ENCODE data around the gene BMPR1B. TPM values are rescaled to one million over a fixed set of nuclear protein-coding genes. Genes with fewer than 3 reads are reported as not detected.

Gene BMPR1B
- total RNA-seq, 2 donors from 2014 or later: not detected

GRCh38 chr4:94926936-94927335 lies 169.2 kb downstream of the BMPR1B start:
- no peaks in the 10 kb centered on the region for H3K4me1 Mint-ChIP-seq

GRCh38 chr4:94927696-94928095 lies 169.9 kb downstream of the BMPR1B start:
- no peaks in the 10 kb centered on the region for H3K9me3 Mint-ChIP-seq
- H3K27ac Mint-ChIP-seq: no peak overlapping the region
- H3K4me3 Mint-ChIP-seq: no peak overlapping the region
- no peaks in the 10 kb centered on the region for H3K4me1 Mint-ChIP-seq
- H3K36me3 Mint-ChIP-seq (ENCODE audit: low read depth): no peaks in the 10 kb centered on the region
- H3K27me3 Mint-ChIP-seq: no peaks in the 10 kb centered on the region
- ATAC-seq (replicated peaks): no peak

More at GRCh38 chr4:94926936-94927335, 169.2 kb downstream of the BMPR1B start:
- H3K27ac Mint-ChIP-seq: no peak overlapping the region
- no peak for ATAC-seq (replicated peaks)
- H3K36me3 Mint-ChIP-seq (ENCODE audit: low read depth): no peaks in the 10 kb centered on the region
- H3K9me3 Mint-ChIP-seq: no peaks in the 10 kb centered on the region
- no peak overlapping the region for H3K4me3 Mint-ChIP-seq
- no peaks in the 10 kb centered on the region for H3K27me3 Mint-ChIP-seq

GRCh38 chr4:94929696-94930095 lies 171.9 kb downstream of the BMPR1B start:
- Mint-ChIP-seq H3K4me1 (no peaks in the 10 kb centered on the region), H3K4me3 (no peak overlapping the region), H3K27ac (no peak overlapping the region), H3K27me3 (no peaks in the 10 kb centered on the region), H3K36me3 (ENCODE audit: low read depth) (no peaks in the 10 kb centered on the region), H3K9me3 (no peaks in the 10 kb centered on the region)
- ATAC-seq (replicated peaks): no peak

GRCh38 chr4:94931626-94932025 lies 173.9 kb downstream of the BMPR1B start:
- H3K4me1 Mint-ChIP-seq: no peaks in the 10 kb centered on the region
- no peaks in the 10 kb centered on the region for H3K9me3 Mint-ChIP-seq
- peaks cover under 1% of the 10 kb centered on the region for H3K27me3 Mint-ChIP-seq
- H3K4me3 Mint-ChIP-seq: no peak overlapping the region
- H3K36me3 Mint-ChIP-seq (ENCODE audit: low read depth): no peaks in the 10 kb centered on the region
- no peak for ATAC-seq (replicated peaks)
- no peak overlapping the region for H3K27ac Mint-ChIP-seq

GRCh38 chr4:94932366-94932765 lies 174.6 kb downstream of the BMPR1B start:
- Mint-ChIP-seq H3K36me3 (ENCODE audit: low read depth) (no peaks in the 10 kb centered on the region), H3K4me3 (no peak overlapping the region), H3K27me3 (peaks cover 8% of the 10 kb centered on the region), H3K27ac (no peak overlapping the region), H3K4me1 (no peaks in the 10 kb centered on the region), H3K9me3 (no peaks in the 10 kb centered on the region)
- ATAC-seq (replicated peaks): no peak

GRCh38 chr4:94933799-94934198 lies 176.0 kb downstream of the BMPR1B start:
- no peaks in the 10 kb centered on the region for H3K9me3 Mint-ChIP-seq
- no peaks in the 10 kb centered on the region for H3K36me3 Mint-ChIP-seq (ENCODE audit: low read depth)
- ATAC-seq (replicated peaks): no peak
- peaks cover 13% of the 10 kb centered on the region for H3K27me3 Mint-ChIP-seq
- H3K4me3 Mint-ChIP-seq: no peak overlapping the region
- no peaks in the 10 kb centered on the region for H3K4me1 Mint-ChIP-seq
- no peak overlapping the region for H3K27ac Mint-ChIP-seq

- H3K27me3 Mint-ChIP-seq: peaks cover 13% of the 10 kb centered on the region
- H3K9me3 Mint-ChIP-seq: no peaks in the 10 kb centered on the region
- no peak for ATAC-seq (replicated peaks)
- H3K27ac Mint-ChIP-seq: no peak overlapping the region
- no peak overlapping the region for H3K4me3 Mint-ChIP-seq
- no peaks in the 10 kb centered on the region for H3K36me3 Mint-ChIP-seq (ENCODE audit: low read depth)
- H3K4me1 Mint-ChIP-seq: no peaks in the 10 kb centered on the region
These were observed 176.4 kb downstream of the BMPR1B start for GRCh38 chr4:94934201-94934600.

GRCh38 chr4:94934864-94935263 lies 177.1 kb downstream of the BMPR1B start:
- Mint-ChIP-seq H3K27me3 (peaks cover 13% of the 10 kb centered on the region), H3K4me1 (no peaks in the 10 kb centered on the region), H3K27ac (no peak overlapping the region), H3K36me3 (ENCODE audit: low read depth) (no peaks in the 10 kb centered on the region), H3K9me3 (no peaks in the 10 kb centered on the region), H3K4me3 (no peak overlapping the region)
- ATAC-seq (replicated peaks): no peak

GRCh38 chr4:94936854-94937253 lies 179.1 kb downstream of the BMPR1B start:
- peaks cover 15% of the 10 kb centered on the region for H3K27me3 Mint-ChIP-seq
- H3K36me3 Mint-ChIP-seq (ENCODE audit: low read depth): no peaks in the 10 kb centered on the region
- no peaks in the 10 kb centered on the region for H3K9me3 Mint-ChIP-seq
- no peak overlapping the region for H3K27ac Mint-ChIP-seq
- H3K4me3 Mint-ChIP-seq: no peak overlapping the region
- no peaks in the 10 kb centered on the region for H3K4me1 Mint-ChIP-seq
- no peak for ATAC-seq (replicated peaks)

- no peaks in the 10 kb centered on the region for H3K4me1 Mint-ChIP-seq
- no peak for ATAC-seq (replicated peaks)
- no peak overlapping the region for H3K27ac Mint-ChIP-seq
These were observed 182.2 kb downstream of the BMPR1B start for GRCh38 chr4:94939791-94940519.

GRCh38 chr4:94940520-94940908 lies 182.8 kb downstream of the BMPR1B start:
- no peak overlapping the region for H3K4me3 Mint-ChIP-seq
- peaks cover 21% of the 10 kb centered on the region for H3K27me3 Mint-ChIP-seq
- H3K27ac Mint-ChIP-seq: no peak overlapping the region
- no peaks in the 10 kb centered on the region for H3K9me3 Mint-ChIP-seq
- ATAC-seq (replicated peaks): no peak
- no peaks in the 10 kb centered on the region for H3K4me1 Mint-ChIP-seq
- H3K36me3 Mint-ChIP-seq (ENCODE audit: low read depth): no peaks in the 10 kb centered on the region

More at GRCh38 chr4:94939791-94940519, 182.2 kb downstream of the BMPR1B start:
- H3K36me3 Mint-ChIP-seq (ENCODE audit: low read depth): no peaks in the 10 kb centered on the region
- H3K9me3 Mint-ChIP-seq: no peaks in the 10 kb centered on the region
- no peak overlapping the region for H3K4me3 Mint-ChIP-seq
- peaks cover 21% of the 10 kb centered on the region for H3K27me3 Mint-ChIP-seq

- Mint-ChIP-seq H3K27me3 (peaks cover 20% of the 10 kb centered on the region), H3K4me1 (no peaks in the 10 kb centered on the region), H3K4me3 (no peak overlapping the region), H3K27ac (no peak overlapping the region), H3K9me3 (no peaks in the 10 kb centered on the region), H3K36me3 (ENCODE audit: low read depth) (no peaks in the 10 kb centered on the region)
- no peak for ATAC-seq (replicated peaks)
These were observed 184.0 kb downstream of the BMPR1B start for GRCh38 chr4:94941706-94942105.

GRCh38 chr4:94944726-94945125 lies 187.0 kb downstream of the BMPR1B start:
- H3K27me3 Mint-ChIP-seq: peaks cover 8% of the 10 kb centered on the region
- ATAC-seq (replicated peaks): no peak
- H3K36me3 Mint-ChIP-seq (ENCODE audit: low read depth): no peaks in the 10 kb centered on the region
- H3K4me1 Mint-ChIP-seq: no peaks in the 10 kb centered on the region
- no peak overlapping the region for H3K4me3 Mint-ChIP-seq
- no peaks in the 10 kb centered on the region for H3K9me3 Mint-ChIP-seq
- no peak overlapping the region for H3K27ac Mint-ChIP-seq

- no peak overlapping the region for H3K4me3 Mint-ChIP-seq
- H3K36me3 Mint-ChIP-seq (ENCODE audit: low read depth): no peaks in the 10 kb centered on the region
- peaks cover 5% of the 10 kb centered on the region for H3K27me3 Mint-ChIP-seq
- no peak overlapping the region for H3K27ac Mint-ChIP-seq
- ATAC-seq (replicated peaks): no peak
- H3K9me3 Mint-ChIP-seq: no peaks in the 10 kb centered on the region
- no peaks in the 10 kb centered on the region for H3K4me1 Mint-ChIP-seq
These were observed 189.9 kb downstream of the BMPR1B start for GRCh38 chr4:94947681-94948108.

- no peaks in the 10 kb centered on the region for H3K9me3 Mint-ChIP-seq
- H3K36me3 Mint-ChIP-seq (ENCODE audit: low read depth): no peaks in the 10 kb centered on the region
- no peak for ATAC-seq (replicated peaks)
- no peaks in the 10 kb centered on the region for H3K4me1 Mint-ChIP-seq
- no peak overlapping the region for H3K27ac Mint-ChIP-seq
- H3K27me3 Mint-ChIP-seq: peaks cover 3% of the 10 kb centered on the region
- no peak overlapping the region for H3K4me3 Mint-ChIP-seq
These were observed 196.5 kb downstream of the BMPR1B start for GRCh38 chr4:94954251-94954650.
